Muscle layer of colon (tissue), 2 donors: ENCODE data around the gene STX19.

Source experiments
- H3K27ac ChIP-seq: one replicate; pipeline ENCODE4 v1.7.0; 2013; ENCODE audit warnings: low read depth, mild to moderate bottlenecking, low read length, moderate library complexity
- H3K27me3 ChIP-seq, 2 donors: one replicate each; pipeline ENCODE4 v1.7.0; 2013; ENCODE audit warnings: low read length in 2 of 2, mild to moderate bottlenecking in 2 of 2; ENCODE audit not compliant: insufficient read depth in 2 of 2, control insufficient read depth in 1 of 2
- H3K36me3 ChIP-seq: one replicate; pipeline ENCODE4 v1.7.0; 2013; ENCODE audit warnings: mild to moderate bottlenecking, low read length; ENCODE audit not compliant: insufficient read depth
- H3K4me1 ChIP-seq: one replicate; pipeline ENCODE4 v1.7.0; 2013; ENCODE audit warnings: mild to moderate bottlenecking, low read length; ENCODE audit not compliant: insufficient read depth
- H3K4me3 ChIP-seq, 2 donors: one replicate each; pipeline ENCODE4 v1.7.0; 2013; ENCODE audit warnings: low read length in 2 of 2, low read depth in 1 of 2, mild to moderate bottlenecking in 1 of 2, moderate library complexity in 1 of 2
- H3K9ac ChIP-seq: one replicate; pipeline ENCODE4 v1.7.0; 2013; ENCODE audit warnings: low read length
- H3K9me3 ChIP-seq: one replicate; pipeline ENCODE4 v1.7.0; 2013; ENCODE audit warnings: mild to moderate bottlenecking, low read length
- donor health status: abdominal sarcoma.
- donor health status: Adenocarcinoma of cecum.

STX19 gene

GRCh38 chr3:94020293-94020692 lies 8.1 kb downstream of the STX19 start:
- no peak overlapping the region for H3K27ac ChIP-seq
- H3K9ac ChIP-seq: no peak overlapping the region
- H3K4me1 ChIP-seq: no peaks in the 10 kb centered on the region
- H3K4me3 ChIP-seq: no peak overlapping the region
- no peaks in the 10 kb centered on the region for H3K27me3 ChIP-seq
- H3K36me3 ChIP-seq: no peaks in the 10 kb centered on the region
- no peaks in the 10 kb centered on the region for H3K9me3 ChIP-seq

GRCh38 chr3:94019659-94020058 lies 8.7 kb downstream of the STX19 start:
- H3K27me3 ChIP-seq: no peaks in the 10 kb centered on the region
- no peak overlapping the region for H3K27ac ChIP-seq
- H3K36me3 ChIP-seq: no peaks in the 10 kb centered on the region
- H3K9ac ChIP-seq: no peak overlapping the region
- H3K4me3 ChIP-seq: no peak overlapping the region
- no peaks in the 10 kb centered on the region for H3K9me3 ChIP-seq
- H3K4me1 ChIP-seq: no peaks in the 10 kb centered on the region

GRCh38 chr3:94015025-94015424 lies 13.4 kb downstream of the STX19 start:
- Histone ChIP-seq H3K4me1 (no peaks in the 10 kb centered on the region), H3K9me3 (no peaks in the 10 kb centered on the region), H3K9ac (no peak overlapping the region), H3K27me3 (no peaks in the 10 kb centered on the region), H3K36me3 (no peaks in the 10 kb centered on the region), H3K4me3 (no peak overlapping the region), H3K27ac (no peak overlapping the region)

GRCh38 chr3:94012185-94012584 lies 16.2 kb downstream of the STX19 start:
- Histone ChIP-seq H3K27me3 (no peaks in the 10 kb centered on the region), H3K4me3 (no peak overlapping the region), H3K27ac (no peak overlapping the region), H3K9ac (no peak overlapping the region), H3K36me3 (no peaks in the 10 kb centered on the region), H3K4me1 (no peaks in the 10 kb centered on the region), H3K9me3 (no peaks in the 10 kb centered on the region)

GRCh38 chr3:94011233-94011711 lies 17.1 kb downstream of the STX19 start:
- Histone ChIP-seq H3K4me1 (no peaks in the 10 kb centered on the region), H3K9ac (no peak overlapping the region), H3K27ac (no peak overlapping the region), H3K27me3 (no peaks in the 10 kb centered on the region), H3K4me3 (no peak overlapping the region), H3K36me3 (no peaks in the 10 kb centered on the region), H3K9me3 (no peaks in the 10 kb centered on the region)

GRCh38 chr3:94009608-94010007 lies 18.8 kb downstream of the STX19 start:
- Histone ChIP-seq H3K27me3 (no peaks in the 10 kb centered on the region), H3K36me3 (no peaks in the 10 kb centered on the region), H3K9ac (no peak overlapping the region), H3K4me3 (no peak overlapping the region), H3K9me3 (no peaks in the 10 kb centered on the region), H3K4me1 (no peaks in the 10 kb centered on the region), H3K27ac (no peak overlapping the region)

GRCh38 chr3:94008253-94008652 lies 20.1 kb downstream of the STX19 start:
- Histone ChIP-seq H3K36me3 (no peaks in the 10 kb centered on the region), H3K4me3 (no peak overlapping the region), H3K27ac (no peak overlapping the region), H3K27me3 (no peaks in the 10 kb centered on the region), H3K9ac (no peak overlapping the region), H3K9me3 (no peaks in the 10 kb centered on the region), H3K4me1 (no peaks in the 10 kb centered on the region)

GRCh38 chr3:94004301-94004910 lies 24.0 kb downstream of the STX19 start:
- no peaks in the 10 kb centered on the region for H3K27me3 ChIP-seq
- peak overlapping the region in 1 of 2 donors; percentile 25 for H3K4me3 ChIP-seq
- H3K9me3 ChIP-seq: no peaks in the 10 kb centered on the region
- no peaks in the 10 kb centered on the region for H3K4me1 ChIP-seq
- no peak overlapping the region for H3K27ac ChIP-seq
- H3K36me3 ChIP-seq: no peaks in the 10 kb centered on the region
- no peak overlapping the region for H3K9ac ChIP-seq

- Histone ChIP-seq H3K9ac (no peak overlapping the region), H3K27me3 (no peaks in the 10 kb centered on the region), H3K36me3 (no peaks in the 10 kb centered on the region), H3K4me3 (no peak overlapping the region), H3K27ac (no peak overlapping the region), H3K4me1 (no peaks in the 10 kb centered on the region), H3K9me3 (no peaks in the 10 kb centered on the region)
These were observed 26.4 kb downstream of the STX19 start for GRCh38 chr3:94001827-94002495.

GRCh38 chr3:94001191-94001590 lies 27.2 kb downstream of the STX19 start:
- no peak overlapping the region for H3K4me3 ChIP-seq
- no peaks in the 10 kb centered on the region for H3K27me3 ChIP-seq
- H3K27ac ChIP-seq: no peak overlapping the region
- H3K9ac ChIP-seq: no peak overlapping the region
- H3K9me3 ChIP-seq: no peaks in the 10 kb centered on the region
- H3K36me3 ChIP-seq: no peaks in the 10 kb centered on the region
- H3K4me1 ChIP-seq: no peaks in the 10 kb centered on the region

- Histone ChIP-seq H3K36me3 (no peaks in the 10 kb centered on the region), H3K27me3 (no peaks in the 10 kb centered on the region), H3K27ac (no peak overlapping the region), H3K9me3 (no peaks in the 10 kb centered on the region), H3K4me3 (no peak overlapping the region), H3K4me1 (no peaks in the 10 kb centered on the region), H3K9ac (no peak overlapping the region)
These were observed 34.3 kb downstream of the STX19 start for GRCh38 chr3:93994056-93994455.

- H3K27me3 ChIP-seq: no peaks in the 10 kb centered on the region
These were observed 36.2 kb downstream of the STX19 start for GRCh38 chr3:93992207-93992606.

More at GRCh38 chr3:93992207-93992606, 36.2 kb downstream of the STX19 start:
- H3K36me3 ChIP-seq: no peaks in the 10 kb centered on the region
- no peaks in the 10 kb centered on the region for H3K9me3 ChIP-seq
- no peak overlapping the region for H3K4me3 ChIP-seq
- H3K27ac ChIP-seq: no peak overlapping the region
- H3K4me1 ChIP-seq: no peaks in the 10 kb centered on the region
- H3K9ac ChIP-seq: no peak overlapping the region
